Measurements from ENCODE around the gene MB21D2.

DNA sequence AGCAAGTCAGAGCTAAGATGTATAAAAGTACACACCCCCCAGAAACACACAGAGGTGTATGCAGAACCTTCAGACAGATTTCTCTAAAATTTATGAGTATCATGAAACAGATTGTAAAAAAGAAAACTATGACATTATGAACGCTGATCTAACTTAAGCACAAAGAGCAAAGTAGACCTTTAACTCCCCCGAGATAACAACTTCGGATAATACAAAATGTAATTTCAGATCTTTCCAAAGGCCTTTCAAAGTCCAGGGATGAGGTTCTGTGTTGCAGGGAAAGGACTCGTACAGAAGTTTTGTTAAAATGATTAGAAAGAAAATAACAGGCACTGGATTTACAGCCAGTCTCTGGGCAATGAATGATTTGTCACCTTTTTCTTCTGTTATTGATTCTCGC lies 97.5 kb downstream of the MB21D2 start:
- TF ChIP-seq EZH2 (optimal IDR thresholded peaks at IDR 0.05; ENCODE audit: low read depth, low read length) (no peak), CTCF (IDR thresholded peaks at IDR 0.05; ENCODE audit: low read length) (no peak)

Data from MM.1S (cell line).